SK-N-SH treated with all-trans-retinoic acid at 6 μM for 48 hours (cell line): ENCODE results near the gene MUC21.

Experiments
- ATAC-seq: fragments of 200-7000 bp; cut with Tn5 transposase; 3 replicates; pipeline ENCODE4 v1.9.1; 2020; ENCODE audit warnings: mild to moderate bottlenecking, moderate library complexity
- ARNTL ChIP-seq: fragments of 450-650 bp; formaldehyde crosslinking; IDR thresholded peaks from 2 replicates; pipeline ENCODE4 v1.5.0; 2020; ENCODE audit warnings: low read depth, mild to moderate bottlenecking, moderate library complexity, borderline replicate concordance
- BACH2 ChIP-seq: fragments of 250-450 bp; sonication (Bioruptor Pico); IDR thresholded peaks from 2 replicates; pipeline ENCODE4 v1.9.0; 2021; ENCODE audit warnings: mild to moderate bottlenecking, borderline replicate concordance
- CREB5 ChIP-seq: fragments of 250-450 bp; sonication (Bioruptor Pico); IDR thresholded peaks from 2 replicates; pipeline ENCODE4 v1.5.1; 2020; ENCODE audit warnings: low read depth, mild to moderate bottlenecking, moderate library complexity
- CSDC2 ChIP-seq: fragments of 250-450 bp; sonication (Bioruptor Pico); IDR thresholded peaks from 2 replicates; pipeline ENCODE4 v1.5.0; 2020; ENCODE audit warnings: mild to moderate bottlenecking, moderate library complexity
- CSRNP3 ChIP-seq: fragments of 250-450 bp; sonication (Bioruptor Pico); IDR thresholded peaks from 2 replicates; pipeline ENCODE4 v1.5.1; 2021; ENCODE audit warnings: mild to moderate bottlenecking, moderate library complexity
- ESRRG ChIP-seq: fragments of 250-450 bp; sonication (Bioruptor Pico); IDR thresholded peaks from 2 replicates; pipeline ENCODE4 v1.6.1; 2021; ENCODE audit warnings: mild to moderate bottlenecking
- GLIS3 ChIP-seq: fragments of 250-450 bp; sonication (Bioruptor Pico); IDR thresholded peaks from 2 replicates; pipeline ENCODE4 v1.5.0; 2020; ENCODE audit warnings: mild to moderate bottlenecking, moderate library complexity
- OSR1 ChIP-seq: fragments of 250-450 bp; sonication (Bioruptor Pico); IDR thresholded peaks from 2 replicates; pipeline ENCODE4 v1.8.0; 2022; ENCODE audit warnings: moderate library complexity, mild to moderate bottlenecking, inconsistent platforms
- PATZ1 ChIP-seq: fragments of 250-450 bp; sonication (Bioruptor Pico); IDR thresholded peaks from 2 replicates; pipeline ENCODE4 v1.8.0; 2020; ENCODE audit warnings: mild to moderate bottlenecking, moderate library complexity, borderline replicate concordance
- PPARA ChIP-seq: fragments of 250-450 bp; sonication (Bioruptor Pico); IDR thresholded peaks from 2 replicates; pipeline ENCODE4 v1.5.0; 2020; ENCODE audit warnings: mild to moderate bottlenecking, borderline replicate concordance
- RARB ChIP-seq: fragments of 250-450 bp; sonication (Bioruptor Pico); IDR thresholded peaks from 2 replicates; pipeline ENCODE4 v1.8.0; 2021; ENCODE audit warnings: mild to moderate bottlenecking, moderate library complexity
- SNAI2 ChIP-seq: fragments of 250-450 bp; sonication (Bioruptor Pico); IDR thresholded peaks from 2 replicates; pipeline ENCODE4 v1.5.0; 2020; ENCODE audit warnings: mild to moderate bottlenecking, moderate library complexity
- TCF4 ChIP-seq: fragments of 250-450 bp; sonication (Bioruptor Pico); IDR thresholded peaks from 2 replicates; pipeline ENCODE4 v1.8.0; 2021; ENCODE audit warnings: mild to moderate bottlenecking, moderate library complexity, borderline replicate concordance
- TOX ChIP-seq: fragments of 250-450 bp; sonication (Bioruptor Pico); IDR thresholded peaks from 2 replicates; pipeline ENCODE4 v1.8.0; 2021; ENCODE audit warnings: mild to moderate bottlenecking, moderate library complexity, borderline replicate concordance
- TSHZ2 ChIP-seq: fragments of 250-450 bp; sonication (Bioruptor Pico); IDR thresholded peaks from 2 replicates; pipeline ENCODE4 v1.5.0; 2020; ENCODE audit warnings: mild to moderate bottlenecking, moderate library complexity
- ZC3H10 ChIP-seq: fragments of 250-450 bp; sonication (Bioruptor Pico); IDR thresholded peaks from 2 replicates; pipeline ENCODE4 v1.5.1; 2021; ENCODE audit warnings: mild to moderate bottlenecking, moderate library complexity
- ZFP3 ChIP-seq: fragments of 250-450 bp; sonication (Bioruptor Pico); IDR thresholded peaks from 2 replicates; pipeline ENCODE4 v1.5.0; 2020; ENCODE audit warnings: mild to moderate bottlenecking, moderate library complexity
- ZFP30 ChIP-seq: fragments of 450-650 bp; formaldehyde crosslinking; IDR thresholded peaks from 2 replicates; pipeline ENCODE4 v1.5.0; 2022; ENCODE audit warnings: mild to moderate bottlenecking, moderate library complexity
- ZNF565 ChIP-seq: fragments of 450-650 bp; formaldehyde crosslinking; conservative IDR thresholded peaks from 2 replicates; pipeline ENCODE4 v1.5.0; 2020; ENCODE audit warnings: low read depth, mild to moderate bottlenecking, moderate library complexity
- ZNF70 ChIP-seq: fragments of 450-650 bp; formaldehyde crosslinking; IDR thresholded peaks from 2 replicates; pipeline ENCODE4 v1.5.0; 2020; ENCODE audit warnings: mild to moderate bottlenecking, moderate library complexity
- ZNF8 ChIP-seq: fragments of 450-650 bp; formaldehyde crosslinking; IDR thresholded peaks from 2 replicates; pipeline ENCODE4 v1.5.0; 2020; ENCODE audit warnings: mild to moderate bottlenecking, moderate library complexity

MUC21 gene

DNA sequence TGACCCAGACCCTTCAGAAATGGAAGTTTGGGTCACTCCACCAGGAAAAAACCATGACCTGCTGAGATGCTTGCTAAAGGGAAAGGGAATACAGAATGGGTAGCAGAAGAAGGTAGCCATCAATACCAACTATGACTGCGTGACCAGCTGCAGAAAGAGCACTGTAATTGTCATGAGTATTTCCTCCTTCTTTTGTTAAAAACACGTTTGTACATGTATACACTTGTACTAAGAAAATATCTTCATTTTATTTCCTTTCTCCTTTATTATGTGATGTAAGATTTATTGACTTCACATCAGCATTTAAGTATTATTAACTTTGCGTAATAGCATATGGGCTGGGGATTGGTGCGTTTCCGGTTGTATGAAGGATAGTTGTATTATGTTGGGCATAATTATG, 12.6 kb upstream of the MUC21 start:
- ATAC-seq: no peak
- TF ChIP-seq ZFP3 (CRISPR knock-in tag) (no peak), CREB5 (CRISPR knock-in tag) (no peak), ESRRG (CRISPR knock-in tag) (no peak), BACH2 (CRISPR knock-in tag) (no peak)

DNA sequence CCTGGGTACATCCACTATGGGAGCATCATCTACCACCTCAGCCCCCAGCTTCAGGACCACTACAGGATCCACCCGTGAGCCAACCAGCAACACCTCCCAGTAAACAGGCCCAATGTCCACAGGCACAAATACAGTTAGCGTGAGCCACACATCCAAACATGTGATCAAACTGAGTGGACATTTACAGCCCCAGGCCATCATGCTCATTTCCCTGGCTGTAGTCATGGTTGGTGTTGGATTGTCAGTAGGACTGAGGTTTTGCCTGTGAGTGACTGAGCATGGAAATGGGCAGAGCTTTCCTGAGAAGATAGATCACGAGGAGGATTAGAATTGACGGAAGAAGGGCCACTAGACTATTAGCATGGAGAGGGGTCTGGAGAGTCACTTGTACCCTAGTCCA, 10.7 kb upstream of the MUC21 start:
- ATAC-seq: no peak
- TF ChIP-seq TSHZ2 (CRISPR knock-in tag): no peak
- TF ChIP-seq ZNF70 (CRISPR knock-in tag): no peak
- TF ChIP-seq ZC3H10 (CRISPR knock-in tag): no peak

DNA sequence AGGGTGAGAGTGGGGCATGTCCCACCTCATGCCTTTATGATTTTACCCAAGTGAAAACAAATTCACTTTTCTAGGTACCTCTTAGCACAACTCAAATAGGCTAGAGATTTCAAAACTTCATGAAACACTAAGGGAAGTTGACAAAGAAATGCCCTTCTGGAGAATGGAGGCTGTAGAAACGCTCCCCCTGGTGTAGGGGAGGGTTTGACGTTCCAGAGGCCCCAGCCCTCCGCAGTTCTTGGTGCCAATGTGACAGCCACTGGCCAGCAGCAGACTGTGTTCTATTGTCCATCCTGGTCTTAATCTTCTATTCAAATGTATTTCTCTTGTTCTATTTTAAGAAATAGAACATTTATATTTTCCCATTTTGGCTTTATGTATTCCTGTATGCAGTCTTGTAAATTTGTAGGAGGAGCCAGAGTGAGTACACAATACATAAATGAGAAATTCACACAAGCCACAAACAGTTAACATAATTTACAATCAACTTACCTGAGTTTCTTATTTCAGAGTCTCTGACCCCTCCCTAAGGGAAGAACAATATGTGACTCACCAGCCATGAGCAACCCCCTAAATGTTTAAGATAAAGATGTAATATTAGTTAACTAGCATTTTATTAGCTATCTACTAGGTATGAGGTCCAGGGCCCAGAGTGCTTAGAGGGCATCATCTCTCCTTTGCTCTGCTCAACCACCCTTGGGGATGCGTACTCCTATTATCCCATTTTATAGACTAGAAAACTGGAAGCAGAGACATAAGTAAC, 8.8 kb upstream of the MUC21 start:
- TF ChIP-seq ZFP30 (no peak), SNAI2 (CRISPR knock-in tag) (no peak), OSR1 (CRISPR knock-in tag) (no peak), TCF4 (CRISPR knock-in tag) (no peak), ZNF8 (CRISPR knock-in tag) (no peak), TOX (no peak), ARNTL (CRISPR knock-in tag) (no peak), ZNF565 (CRISPR knock-in tag) (no peak)
- ATAC-seq: no peak

DNA sequence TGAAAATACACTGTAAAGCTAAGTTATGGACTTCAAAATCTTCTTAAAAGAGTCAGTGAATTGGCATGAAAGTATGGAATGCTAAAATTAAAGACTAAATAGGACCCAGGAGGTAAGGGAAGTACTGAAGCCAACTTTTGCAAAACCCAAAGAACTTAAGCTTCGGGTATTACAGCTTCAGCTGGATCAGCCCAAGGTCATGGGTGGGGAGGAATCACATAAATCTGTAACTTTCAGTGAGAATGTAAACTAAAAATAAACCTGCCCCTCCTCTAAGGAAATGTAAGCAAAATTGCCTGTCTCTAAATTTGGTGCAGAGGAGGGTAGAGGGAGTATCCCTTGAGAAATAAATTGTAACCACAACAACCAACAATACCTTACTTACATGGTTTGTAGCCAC, 4.4 kb upstream of the MUC21 start:
- no peak for TF ChIP-seq SNAI2 (CRISPR knock-in tag)
- no peak for TF ChIP-seq CREB5 (CRISPR knock-in tag)
- no peak for TF ChIP-seq ZNF8 (CRISPR knock-in tag)
- TF ChIP-seq ZFP3 (CRISPR knock-in tag): no peak
- no peak for TF ChIP-seq ARNTL (CRISPR knock-in tag)
- no peak for TF ChIP-seq RARB (CRISPR knock-in tag)
- TF ChIP-seq TSHZ2 (CRISPR knock-in tag): no peak
- TF ChIP-seq CSDC2: no peak
- TF ChIP-seq PATZ1: no peak
- TF ChIP-seq CSRNP3 (CRISPR knock-in tag): no peak
- TF ChIP-seq PPARA (CRISPR knock-in tag): no peak
- TF ChIP-seq GLIS3 (CRISPR knock-in tag): no peak
- ATAC-seq: no peak
